ENCODE measurements around the gene MTUS2. TPM values are rescaled to one million over a fixed set of nuclear protein-coding genes. Genes with fewer than 3 reads are reported as not detected.

MTUS2 gene
- total RNA-seq, 4 donors from 2014 or later = 0.26 to 0.72 (median 0.38) TPM; not detected in 1

DNA sequence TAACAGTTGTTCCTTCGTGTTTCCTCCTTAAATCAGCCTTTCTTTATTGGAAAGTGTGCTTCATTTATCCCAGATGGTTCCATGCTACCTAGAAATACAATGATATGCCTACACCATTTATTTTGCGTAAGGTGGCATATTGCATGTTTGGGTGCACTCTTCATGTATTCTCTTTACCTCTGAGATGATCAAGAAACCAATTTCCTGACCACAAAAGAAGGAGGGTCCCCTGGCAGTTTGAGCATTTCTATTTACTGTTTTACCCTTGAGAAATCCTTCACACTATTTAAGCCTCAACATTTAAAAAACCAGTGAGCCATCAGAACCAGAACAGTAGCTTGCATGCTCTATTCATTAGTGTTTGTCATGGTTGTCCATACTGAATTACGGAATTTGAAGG lies 354.0 kb downstream of the MTUS2 start:
- Histone ChIP-seq H3K4me3 (no peak overlapping the region), H3K9me3 (no peaks in the 10 kb centered on the region), H3K27me3 (no peaks in the 10 kb centered on the region), H3K27ac (no peak overlapping the region), H3K36me3 (no peaks in the 10 kb centered on the region), H3K4me1 (no peaks in the 10 kb centered on the region)
- DNase-seq (ENCODE audit: low spot score in 2 of 2) = no peak
- 84% methylated on average over 3 of the region's 3 CpGs for WGBS
- TF ChIP-seq, protein P1, sequence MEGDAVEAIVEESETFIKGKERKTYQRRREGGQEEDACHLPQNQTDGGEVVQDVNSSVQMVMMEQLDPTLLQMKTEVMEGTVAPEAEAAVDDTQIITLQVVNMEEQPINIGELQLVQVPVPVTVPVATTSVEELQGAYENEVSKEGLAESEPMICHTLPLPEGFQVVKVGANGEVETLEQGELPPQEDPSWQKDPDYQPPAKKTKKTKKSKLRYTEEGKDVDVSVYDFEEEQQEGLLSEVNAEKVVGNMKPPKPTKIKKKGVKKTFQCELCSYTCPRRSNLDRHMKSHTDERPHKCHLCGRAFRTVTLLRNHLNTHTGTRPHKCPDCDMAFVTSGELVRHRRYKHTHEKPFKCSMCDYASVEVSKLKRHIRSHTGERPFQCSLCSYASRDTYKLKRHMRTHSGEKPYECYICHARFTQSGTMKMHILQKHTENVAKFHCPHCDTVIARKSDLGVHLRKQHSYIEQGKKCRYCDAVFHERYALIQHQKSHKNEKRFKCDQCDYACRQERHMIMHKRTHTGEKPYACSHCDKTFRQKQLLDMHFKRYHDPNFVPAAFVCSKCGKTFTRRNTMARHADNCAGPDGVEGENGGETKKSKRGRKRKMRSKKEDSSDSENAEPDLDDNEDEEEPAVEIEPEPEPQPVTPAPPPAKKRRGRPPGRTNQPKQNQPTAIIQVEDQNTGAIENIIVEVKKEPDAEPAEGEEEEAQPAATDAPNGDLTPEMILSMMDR (IDR thresholded peaks at IDR 0.05) = no peak
- TF ChIP-seq EP300 (IDR thresholded peaks at IDR 0.05) (no peak), POLR2A (IDR thresholded peaks at IDR 0.05) (no peak), POLR2AphosphoS5 (IDR thresholded peaks at IDR 0.05) (no peak)

DNA sequence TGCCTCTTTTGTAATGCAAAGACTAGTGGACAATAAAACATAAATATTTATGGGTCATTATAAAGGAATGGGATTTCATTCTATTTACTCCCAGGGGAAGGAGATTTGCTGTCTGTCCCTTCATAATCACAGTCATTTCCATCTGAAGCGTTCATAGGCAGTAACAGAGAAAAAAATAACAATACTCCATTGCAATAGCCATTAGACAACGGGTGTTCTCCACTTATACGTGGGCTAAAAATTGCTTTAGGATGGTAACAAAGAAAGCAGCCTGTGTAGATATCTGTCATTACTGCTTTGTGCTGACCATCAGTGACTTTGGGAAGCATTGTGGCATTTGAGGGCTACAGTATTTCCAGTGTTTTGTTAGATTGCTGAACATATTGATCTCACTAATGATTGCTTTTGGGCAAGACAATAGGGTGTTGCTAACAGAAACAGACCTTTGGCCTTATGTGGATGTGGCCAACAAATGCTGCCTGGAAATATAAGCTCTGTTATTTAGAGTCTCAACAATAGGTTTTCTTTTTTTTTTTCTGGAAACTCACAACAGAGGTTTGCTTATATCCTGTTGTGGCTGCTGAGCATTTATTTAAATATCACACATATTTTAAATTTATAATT lies 355.2 kb downstream of the MTUS2 start:
- Histone ChIP-seq H3K4me3 (no peak overlapping the region), H3K27me3 (no peaks in the 10 kb centered on the region), H3K36me3 (no peaks in the 10 kb centered on the region), H3K4me1 (no peaks in the 10 kb centered on the region), H3K9me3 (no peaks in the 10 kb centered on the region), H3K27ac (no peak overlapping the region)
- TF ChIP-seq EP300 (IDR thresholded peaks at IDR 0.05) (no peak), POLR2A (IDR thresholded peaks at IDR 0.05) (no peak)
- TF ChIP-seq, protein P1 (IDR thresholded peaks at IDR 0.05) = no peak
- 70% methylated on average over 3 of the region's 3 CpGs for WGBS
- DNase-seq (ENCODE audit: low spot score in 2 of 2) = no peak

DNA sequence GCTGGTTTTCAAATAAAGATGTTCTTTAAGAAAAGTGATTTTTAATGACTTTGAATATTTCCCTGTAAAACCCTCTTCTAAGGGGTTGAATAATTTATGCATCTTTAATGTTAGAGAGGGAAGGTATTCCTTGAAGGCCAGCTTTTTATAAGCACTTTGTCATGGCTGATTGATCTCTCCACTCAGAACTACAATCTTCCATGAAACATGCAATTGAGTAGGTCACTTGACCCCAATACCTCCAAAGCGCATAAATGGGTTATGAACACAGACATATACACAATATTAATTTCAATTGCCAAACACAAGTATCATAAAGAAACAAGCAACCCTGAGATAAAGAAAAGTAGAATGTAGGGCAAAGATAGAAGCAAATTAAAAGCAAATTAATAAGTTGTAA lies 359.9 kb downstream of the MTUS2 start:
- no peak for DNase-seq (ENCODE audit: low spot score in 2 of 2)
- WGBS = 36% methylated on average over 1 of the region's 1 CpG
- Histone ChIP-seq H3K36me3 (no peaks in the 10 kb centered on the region), H3K9me3 (peaks cover 4% of the 10 kb centered on the region), H3K27me3 (no peaks in the 10 kb centered on the region), H3K27ac (no peak overlapping the region), H3K4me3 (no peak overlapping the region), H3K4me1 (no peaks in the 10 kb centered on the region)
- no peak for TF ChIP-seq POLR2A (IDR thresholded peaks at IDR 0.05)
- TF ChIP-seq, protein P1 (IDR thresholded peaks at IDR 0.05) = no peak
- no peak for TF ChIP-seq EP300 (IDR thresholded peaks at IDR 0.05)

DNA sequence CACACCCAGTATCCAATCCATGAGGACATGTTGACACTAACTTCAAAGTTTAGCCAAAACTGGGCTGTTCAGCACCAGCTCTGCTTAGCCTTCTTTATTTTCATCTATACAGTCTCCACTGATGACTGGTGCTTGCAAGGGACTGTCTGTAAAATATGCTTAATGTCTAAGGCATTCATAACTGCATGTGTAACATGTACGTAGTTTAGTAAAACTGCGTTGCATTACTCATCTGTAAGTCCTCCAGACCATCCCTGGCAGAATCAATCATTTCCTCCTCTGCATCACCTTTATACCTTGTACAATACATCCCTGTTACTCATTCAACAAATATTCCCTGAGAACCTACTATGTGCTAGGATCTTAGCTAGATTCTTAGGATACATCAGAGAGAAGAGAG lies 362.1 kb downstream of the MTUS2 start:
- no peaks in the 10 kb centered on the region for H3K27me3 ChIP-seq
- DNase-seq (ENCODE audit: low spot score in 2 of 2) = no peak
- no peaks in the 10 kb centered on the region for H3K36me3 ChIP-seq
- H3K27ac ChIP-seq = no peak overlapping the region
- H3K4me1 ChIP-seq = no peaks in the 10 kb centered on the region
- H3K4me3 ChIP-seq = no peak overlapping the region
- 75% methylated on average over 2 of the region's 2 CpGs for WGBS
- TF ChIP-seq EP300 (IDR thresholded peaks at IDR 0.05) (no peak), POLR2A (IDR thresholded peaks at IDR 0.05) (no peak), POLR2AphosphoS5 (IDR thresholded peaks at IDR 0.05) (no peak)
- TF ChIP-seq, protein P1 (IDR thresholded peaks at IDR 0.05) = no peak
- peaks cover 8% of the 10 kb centered on the region for H3K9me3 ChIP-seq

DNA sequence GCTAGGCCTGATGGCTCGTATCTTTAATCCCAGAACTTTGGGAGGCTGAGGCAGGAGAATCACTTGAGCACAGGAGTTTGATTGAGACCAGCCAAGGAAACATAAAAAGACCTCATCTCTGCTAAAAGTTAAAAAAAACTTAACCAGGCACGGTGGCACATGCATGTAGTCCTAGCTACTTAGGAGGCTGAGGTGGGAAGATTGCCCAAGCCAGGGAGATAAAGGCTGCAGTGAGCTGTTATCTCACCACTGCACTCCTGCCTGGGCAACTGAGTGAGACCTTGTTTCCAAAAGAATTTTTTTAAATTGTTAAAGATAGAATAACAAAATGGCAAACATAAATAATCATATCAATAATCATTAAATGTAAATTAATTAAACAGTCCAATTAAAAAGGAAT lies 365.8 kb downstream of the MTUS2 start:
- Histone ChIP-seq H3K9me3 (peaks cover 8% of the 10 kb centered on the region), H3K36me3 (no peaks in the 10 kb centered on the region), H3K27me3 (no peaks in the 10 kb centered on the region), H3K4me3 (no peak overlapping the region), H3K27ac (no peak overlapping the region), H3K4me1 (no peaks in the 10 kb centered on the region)
- DNase-seq (ENCODE audit: low spot score in 2 of 2) = no peak
- TF ChIP-seq, protein P1 (IDR thresholded peaks at IDR 0.05) = no peak
- TF ChIP-seq EP300 (IDR thresholded peaks at IDR 0.05) = no peak
- TF ChIP-seq POLR2A (IDR thresholded peaks at IDR 0.05) = no peak
- TF ChIP-seq POLR2AphosphoS5 (IDR thresholded peaks at IDR 0.05) = no peak
- WGBS = 85% methylated on average over 2 of the region's 2 CpGs

All from suprapubic skin (tissue), 4 donors.